GM18517 (cell line): ENCODE data around the gene OSBPL7.

Experiments used
- ATAC-seq: cut with Tn5 transposase; IDR thresholded peaks from one replicate; pipeline ENCODE4 v1.9.1; 2021; ENCODE audit warnings: mild to moderate bottlenecking, moderate library complexity; ENCODE audit not compliant: unreplicated experiment

Gene OSBPL7

GRCh38 chr17:47829870-47830269, 8.3 kb upstream of the OSBPL7 start:
- ATAC-seq, result no peak

GRCh38 chr17:47823519-47823918, 1.9 kb upstream of the OSBPL7 start:
- no peak for ATAC-seq

GRCh38 chr17:47822785-47823184, 1.2 kb upstream of the OSBPL7 start:
- ATAC-seq, result no peak

GRCh38 chr17:47821031-47821423, 567 bp downstream of the OSBPL7 start:
- ATAC-seq, result no peak

GRCh38 chr17:47820033-47820789, 1.4 kb downstream of the OSBPL7 start:
- no peak for ATAC-seq

- no peak for ATAC-seq
Observed at GRCh38 chr17:47819475-47819874, 2.1 kb downstream of the OSBPL7 start.

GRCh38 chr17:47818002-47818695, 3.4 kb downstream of the OSBPL7 start:
- ATAC-seq, result no peak

GRCh38 chr17:47816947-47817346, 4.6 kb downstream of the OSBPL7 start:
- no peak for ATAC-seq

- no peak for ATAC-seq
Observed at GRCh38 chr17:47816111-47816735, 5.4 kb downstream of the OSBPL7 start.

GRCh38 chr17:47815106-47815918, 6.3 kb downstream of the OSBPL7 start:
- no peak for ATAC-seq

GRCh38 chr17:47813512-47814031, 8.0 kb downstream of the OSBPL7 start:
- no peak for ATAC-seq

- no peak for ATAC-seq
Observed at GRCh38 chr17:47813077-47813476, 8.5 kb downstream of the OSBPL7 start.

- ATAC-seq, result no peak
Observed at GRCh38 chr17:47812146-47812920, 9.3 kb downstream of the OSBPL7 start.

- no peak for ATAC-seq
Observed at GRCh38 chr17:47811709-47812108, 9.9 kb downstream of the OSBPL7 start.

GRCh38 chr17:47810901-47811635, 10.5 kb downstream of the OSBPL7 start:
- no peak for ATAC-seq

GRCh38 chr17:47810200-47810821, 11.3 kb downstream of the OSBPL7 start:
- ATAC-seq, result no peak

- no peak for ATAC-seq
Observed at GRCh38 chr17:47808830-47809480, 12.6 kb downstream of the OSBPL7 start.

GRCh38 chr17:47808036-47808829, 13.4 kb downstream of the OSBPL7 start:
- no peak for ATAC-seq
